ENCODE measurements around the gene GGN. TPM values are rescaled to one million over a fixed set of nuclear protein-coding genes. Genes with fewer than 3 reads are reported as not detected.

Gene GGN
- total RNA-seq, 1 experiment from 2014 or later: 0.73 TPM

GRCh38 chr19:38359242-38360021 lies 28.4 kb downstream of the GGN start:
- Histone ChIP-seq H3K4me3 (ENCODE audit: low read length) (no peak overlapping the region), H3K27me3 (ENCODE audit: low read length) (peaks cover 22% of the 10 kb centered on the region), H3K9ac (ENCODE audit: low read length) (no peak overlapping the region), H4K20me1 (ENCODE audit: low read length) (no peaks in the 10 kb centered on the region), H3K4me1 (ENCODE audit: insufficient read depth, low read length) (peaks cover 6% of the 10 kb centered on the region; the same call in 1 of the 2 replicates), H3K4me2 (ENCODE audit: low read length) (no peak overlapping the region), H3F3A (ENCODE audit: low read length, unreplicated experiment) (no peaks in the 10 kb centered on the region), H3K9me3 (ENCODE audit: low read length) (no peaks in the 10 kb centered on the region), H3K79me2 (ENCODE audit: low read length) (no peaks in the 10 kb centered on the region), H2AFZ (ENCODE audit: low read length) (no peak overlapping the region), H3K27ac (ENCODE audit: low read length) (no peak overlapping the region), H3K36me3 (ENCODE audit: low read depth, low read length) (no peaks in the 10 kb centered on the region), H3K9me2 (replicated peaks; ENCODE audit: low read length) (no peaks in the 10 kb centered on the region)
- CTCF ChIA-PET: no interaction called here
- POLR2A ChIA-PET (ENCODE audit: unreplicated experiment): interaction anchor here (0.6 kb wide), 2 partner anchors 40 to 1042 kb away, joined by 3 to 5 read pairs; partner anchors contain the start of gene KCNK6
- DNase-seq (no peak), ATAC-seq (no peak)
- TF ChIP-seq EZH2phosphoT487 (IDR thresholded peaks at IDR 0.05; ENCODE audit: borderline replicate concordance, low read length) (no peak), EZH2 (IDR thresholded peaks at IDR 0.05; ENCODE audit: low read length, unreplicated experiment) (no peak)
- TF ChIP-seq, protein P1, sequence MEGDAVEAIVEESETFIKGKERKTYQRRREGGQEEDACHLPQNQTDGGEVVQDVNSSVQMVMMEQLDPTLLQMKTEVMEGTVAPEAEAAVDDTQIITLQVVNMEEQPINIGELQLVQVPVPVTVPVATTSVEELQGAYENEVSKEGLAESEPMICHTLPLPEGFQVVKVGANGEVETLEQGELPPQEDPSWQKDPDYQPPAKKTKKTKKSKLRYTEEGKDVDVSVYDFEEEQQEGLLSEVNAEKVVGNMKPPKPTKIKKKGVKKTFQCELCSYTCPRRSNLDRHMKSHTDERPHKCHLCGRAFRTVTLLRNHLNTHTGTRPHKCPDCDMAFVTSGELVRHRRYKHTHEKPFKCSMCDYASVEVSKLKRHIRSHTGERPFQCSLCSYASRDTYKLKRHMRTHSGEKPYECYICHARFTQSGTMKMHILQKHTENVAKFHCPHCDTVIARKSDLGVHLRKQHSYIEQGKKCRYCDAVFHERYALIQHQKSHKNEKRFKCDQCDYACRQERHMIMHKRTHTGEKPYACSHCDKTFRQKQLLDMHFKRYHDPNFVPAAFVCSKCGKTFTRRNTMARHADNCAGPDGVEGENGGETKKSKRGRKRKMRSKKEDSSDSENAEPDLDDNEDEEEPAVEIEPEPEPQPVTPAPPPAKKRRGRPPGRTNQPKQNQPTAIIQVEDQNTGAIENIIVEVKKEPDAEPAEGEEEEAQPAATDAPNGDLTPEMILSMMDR (conservative IDR thresholded peaks at IDR 0.05; ENCODE audit: low read depth, low read length): no peak
- intact Hi-C loops (cut with micrococcal nuclease): no loop called here
- no TSS peak for BruUV-seq (replicated peaks)

GRCh38 chr19:38358071-38358470 lies 29.8 kb downstream of the GGN start:
- BruUV-seq (replicated peaks): no TSS peak
- H3K27me3 ChIP-seq (ENCODE audit: low read length): peaks cover 22% of the 10 kb centered on the region
- CTCF ChIA-PET: no interaction called here

More at GRCh38 chr19:38358071-38358470, 29.8 kb downstream of the GGN start:
- Histone ChIP-seq H3K27ac (ENCODE audit: low read length) (no peak overlapping the region), H3K9me2 (replicated peaks; ENCODE audit: low read length) (no peaks in the 10 kb centered on the region), H3K4me3 (ENCODE audit: low read length) (no peak overlapping the region), H3K79me2 (ENCODE audit: low read length) (no peaks in the 10 kb centered on the region), H3K36me3 (ENCODE audit: low read depth, low read length) (no peaks in the 10 kb centered on the region), H3K9me3 (ENCODE audit: low read length) (no peaks in the 10 kb centered on the region), H3K4me2 (ENCODE audit: low read length) (no peak overlapping the region), H3K4me1 (ENCODE audit: insufficient read depth, low read length) (peaks cover 6% of the 10 kb centered on the region; the same call in 1 of the 2 replicates), H3K9ac (ENCODE audit: low read length) (no peak overlapping the region), H4K20me1 (ENCODE audit: low read length) (no peaks in the 10 kb centered on the region), H3F3A (ENCODE audit: low read length, unreplicated experiment) (no peaks in the 10 kb centered on the region), H2AFZ (ENCODE audit: low read length) (no peak overlapping the region)
- intact Hi-C loops (cut with micrococcal nuclease): no loop called here
- TF ChIP-seq, protein P1 (conservative IDR thresholded peaks at IDR 0.05; ENCODE audit: low read depth, low read length): no peak
- TF ChIP-seq EZH2 (IDR thresholded peaks at IDR 0.05; ENCODE audit: low read length, unreplicated experiment): no peak
- no peak for TF ChIP-seq EZH2phosphoT487 (IDR thresholded peaks at IDR 0.05; ENCODE audit: borderline replicate concordance, low read length)
- DNase-seq (no peak), ATAC-seq (no peak)
- POLR2A ChIA-PET (ENCODE audit: unreplicated experiment): no interaction called here

Measured in PC-3 (cell line).